Esophagus muscularis mucosa (tissue), 4 donors: ENCODE data around the gene NUP107. TPM values are rescaled to one million over a fixed set of nuclear protein-coding genes. Genes with fewer than 3 reads are reported as not detected.

Source experiments
- DNase-seq: peaks from one replicate; pipeline ENCODE4 v3.0.0-alpha.2; 2017; ENCODE audit errors: extremely low spot score
- H3K27ac ChIP-seq, 4 donors: fragments of 200-600 bp; sonication (generic); replicated peaks in 1 of 4; 1 replicate in 3 of 4; 2 replicates in 1 of 4; pipeline ENCODE4 v1.5.1; 2016 to 2019; ENCODE audit warnings: mild to moderate bottlenecking in 1 of 4
- H3K27me3 ChIP-seq, 4 donors: fragments of 200-600 bp; sonication (generic); one replicate each; pipeline versions ENCODE4 v1.5.1 to v1.6.0; 2016 to 2019
- H3K36me3 ChIP-seq, 4 donors: fragments of 200-600 bp; sonication (generic); one replicate each; pipeline ENCODE4 v1.5.1; 2016 to 2019
- H3K4me1 ChIP-seq, 4 donors: fragments of 200-600 bp; sonication (generic); one replicate each; pipeline ENCODE4 v1.5.1; 2016 to 2019
- H3K4me3 ChIP-seq, 4 donors: fragments of 200-600 bp; sonication (generic); 1 replicate in 2 of 4; 2 replicates in 2 of 4; pipeline ENCODE4 v1.5.1; 2016 to 2019; ENCODE audit warnings: mild to moderate bottlenecking in 4 of 4, moderate library complexity in 1 of 4
- H3K9me3 ChIP-seq, 4 donors: fragments of 200-600 bp; sonication (generic); 1 replicate in 3 of 4; 2 replicates in 1 of 4; pipeline ENCODE4 v1.5.1; 2016 to 2019
- EP300 ChIP-seq: sonication (generic); formaldehyde crosslinking; IDR thresholded peaks from one replicate; pipeline ENCODE4 v1.6.1; 2017; ENCODE audit warnings: antibody characterized with exemption
- POLR2A ChIP-seq: fragments of 450-650 bp; IDR thresholded peaks from one replicate; pipeline ENCODE4 v1.6.1; 2017; ENCODE audit warnings: antibody characterized with exemption, moderate library complexity, mild to moderate bottlenecking, low read depth
- POLR2AphosphoS5 ChIP-seq, 2 donors: sonication (generic); formaldehyde crosslinking; IDR thresholded peaks; one replicate each; pipeline ENCODE4 v1.6.1; 2017; ENCODE audit warnings: antibody characterized with exemption in 2 of 2
- WGBS: methylation state at CpG from one replicate; pipeline ENCODE4 v1.1.5; 2018; 5-methylcytosine and 5-hydroxymethylcytosine counted together
- intact Hi-C: fragments of 100-400 bp; cut with DNase I; formaldehyde crosslinking; loops from one replicate; pipeline ENCODE4 v1.15.1; 2023
- total RNA-seq, 4 donors: library from RNA; depleted of rRNA; stranded (reverse); fragments of >200 nt; gene quantifications; one replicate each; pipeline versions ENCODE4 v1.1.0 to v1.2.1, GENCODE V29; 2016
- TF ChIP-seq, protein P1 (sequence below), 3 experiments: fragments of 200-600 bp in 2 of 3; fragments of 450-650 bp in 1 of 3; sonication (generic) in 2 of 3; IDR thresholded peaks; one replicate each; pipeline ENCODE4 v1.5.1; 2017 to 2019; ENCODE audit warnings: antibody characterized with exemption in 3 of 3, mild to moderate bottlenecking in 2 of 3, moderate library complexity in 1 of 3

NUP107 gene
- total RNA-seq, 4 donors from 2014 or later: 21.6 to 26.1 (median 24.6) TPM

DNA sequence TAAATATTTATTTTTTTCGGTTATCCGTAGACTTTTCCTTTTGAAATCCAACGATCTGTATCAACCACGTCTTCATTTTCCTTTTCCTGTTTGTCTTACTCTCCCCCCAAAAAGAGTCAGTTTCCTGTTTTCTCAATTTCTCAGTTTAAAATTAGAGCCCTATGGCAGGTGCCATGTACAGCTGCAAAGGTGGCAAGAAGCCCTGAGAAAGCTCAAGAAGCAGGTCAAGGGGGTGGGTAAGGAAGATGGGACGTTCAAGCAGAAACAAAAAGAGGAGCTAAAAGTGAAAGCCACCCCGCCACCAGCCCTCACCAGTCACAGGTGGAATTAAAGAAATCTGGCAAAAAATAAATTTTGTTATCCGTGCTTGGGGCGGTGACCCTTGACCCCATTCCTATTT, 85.9 kb downstream of the NUP107 start:
- 72% methylated on average over 8 of the region's 8 CpGs for WGBS
- no peak for DNase-seq
- Histone ChIP-seq H3K4me3 (no peak overlapping the region), H3K27ac (no peak overlapping the region), H3K4me1 (no peaks in the 10 kb centered on the region), H3K36me3 (peaks cover 0 to under 1% (median 0%) of the 10 kb centered on the region in 4 donors), H3K9me3 (no peaks in the 10 kb centered on the region), H3K27me3 (no peaks in the 10 kb centered on the region)
- TF ChIP-seq, protein P1, sequence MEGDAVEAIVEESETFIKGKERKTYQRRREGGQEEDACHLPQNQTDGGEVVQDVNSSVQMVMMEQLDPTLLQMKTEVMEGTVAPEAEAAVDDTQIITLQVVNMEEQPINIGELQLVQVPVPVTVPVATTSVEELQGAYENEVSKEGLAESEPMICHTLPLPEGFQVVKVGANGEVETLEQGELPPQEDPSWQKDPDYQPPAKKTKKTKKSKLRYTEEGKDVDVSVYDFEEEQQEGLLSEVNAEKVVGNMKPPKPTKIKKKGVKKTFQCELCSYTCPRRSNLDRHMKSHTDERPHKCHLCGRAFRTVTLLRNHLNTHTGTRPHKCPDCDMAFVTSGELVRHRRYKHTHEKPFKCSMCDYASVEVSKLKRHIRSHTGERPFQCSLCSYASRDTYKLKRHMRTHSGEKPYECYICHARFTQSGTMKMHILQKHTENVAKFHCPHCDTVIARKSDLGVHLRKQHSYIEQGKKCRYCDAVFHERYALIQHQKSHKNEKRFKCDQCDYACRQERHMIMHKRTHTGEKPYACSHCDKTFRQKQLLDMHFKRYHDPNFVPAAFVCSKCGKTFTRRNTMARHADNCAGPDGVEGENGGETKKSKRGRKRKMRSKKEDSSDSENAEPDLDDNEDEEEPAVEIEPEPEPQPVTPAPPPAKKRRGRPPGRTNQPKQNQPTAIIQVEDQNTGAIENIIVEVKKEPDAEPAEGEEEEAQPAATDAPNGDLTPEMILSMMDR (IDR thresholded peaks at IDR 0.05): no peak
- TF ChIP-seq POLR2AphosphoS5 (IDR thresholded peaks at IDR 0.05) (no peak), EP300 (no peak), POLR2A (no peak)
- intact Hi-C loops: no loop called here

DNA sequence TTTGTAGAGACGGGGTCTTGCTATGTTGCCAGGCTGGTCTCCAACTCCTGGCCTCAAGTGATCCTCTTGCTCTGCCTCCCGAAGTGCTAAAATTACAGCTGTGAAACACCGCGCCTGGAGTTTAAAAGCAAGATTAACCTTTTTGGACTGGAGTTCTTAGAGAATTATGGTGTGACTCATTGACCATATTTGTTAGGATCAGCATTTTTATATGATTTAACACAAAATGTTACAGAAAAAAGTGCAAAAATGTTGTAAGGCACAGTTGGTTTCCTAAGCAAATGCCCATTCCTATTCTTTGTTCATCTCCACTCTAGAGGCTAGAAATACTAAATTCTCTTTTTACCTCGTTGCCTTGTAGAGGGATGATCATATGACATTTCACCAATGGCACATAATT, 86.8 kb downstream of the NUP107 start:
- no peak for DNase-seq
- Histone ChIP-seq H3K36me3 (no peaks in the 10 kb centered on the region), H3K9me3 (no peaks in the 10 kb centered on the region), H3K27ac (no peak overlapping the region), H3K4me1 (no peaks in the 10 kb centered on the region), H3K27me3 (no peaks in the 10 kb centered on the region), H3K4me3 (no peak overlapping the region)
- TF ChIP-seq POLR2AphosphoS5 (IDR thresholded peaks at IDR 0.05) (no peak), EP300 (no peak), POLR2A (no peak)
- TF ChIP-seq, protein P1 (IDR thresholded peaks at IDR 0.05): no peak
- intact Hi-C loops: no loop called here
- WGBS: 89% methylated on average over 5 of the region's 5 CpGs

DNA sequence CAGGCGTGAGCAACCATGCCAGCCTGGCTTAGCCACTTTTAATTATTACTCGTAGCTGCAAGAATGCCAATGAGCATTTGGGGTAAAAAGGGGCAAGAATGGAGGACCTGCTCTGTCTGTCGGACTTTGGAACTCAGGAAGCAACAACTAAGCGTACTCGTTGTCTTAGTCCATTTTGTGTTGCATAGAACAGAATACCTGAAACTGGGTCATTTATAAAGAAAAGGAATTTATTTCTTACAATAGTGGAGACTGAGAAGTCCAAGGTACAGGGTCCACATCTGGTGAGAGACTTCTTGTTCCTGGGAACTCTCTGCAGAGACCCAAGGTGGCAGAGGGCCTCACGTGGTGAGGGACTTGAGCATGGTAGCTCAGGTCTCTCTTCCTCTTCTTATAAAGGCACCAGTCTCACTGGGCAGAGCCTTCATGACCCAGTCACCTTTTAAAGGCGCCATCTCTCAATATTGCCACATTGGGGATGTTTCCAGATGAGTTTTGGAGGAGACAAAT, 88.4 kb downstream of the NUP107 start:
- 98% methylated on average over 7 of the region's 7 CpGs for WGBS
- no peak for TF ChIP-seq POLR2AphosphoS5 (IDR thresholded peaks at IDR 0.05)
- TF ChIP-seq, protein P1 (IDR thresholded peaks at IDR 0.05): no peak
- no peak for TF ChIP-seq EP300
- TF ChIP-seq POLR2A: no peak
- Histone ChIP-seq H3K36me3 (no peaks in the 10 kb centered on the region), H3K9me3 (no peaks in the 10 kb centered on the region), H3K4me3 (no peak overlapping the region), H3K27ac (no peak overlapping the region), H3K4me1 (no peaks in the 10 kb centered on the region), H3K27me3 (no peaks in the 10 kb centered on the region)
- no peak for DNase-seq
- intact Hi-C loops: no loop called here

DNA sequence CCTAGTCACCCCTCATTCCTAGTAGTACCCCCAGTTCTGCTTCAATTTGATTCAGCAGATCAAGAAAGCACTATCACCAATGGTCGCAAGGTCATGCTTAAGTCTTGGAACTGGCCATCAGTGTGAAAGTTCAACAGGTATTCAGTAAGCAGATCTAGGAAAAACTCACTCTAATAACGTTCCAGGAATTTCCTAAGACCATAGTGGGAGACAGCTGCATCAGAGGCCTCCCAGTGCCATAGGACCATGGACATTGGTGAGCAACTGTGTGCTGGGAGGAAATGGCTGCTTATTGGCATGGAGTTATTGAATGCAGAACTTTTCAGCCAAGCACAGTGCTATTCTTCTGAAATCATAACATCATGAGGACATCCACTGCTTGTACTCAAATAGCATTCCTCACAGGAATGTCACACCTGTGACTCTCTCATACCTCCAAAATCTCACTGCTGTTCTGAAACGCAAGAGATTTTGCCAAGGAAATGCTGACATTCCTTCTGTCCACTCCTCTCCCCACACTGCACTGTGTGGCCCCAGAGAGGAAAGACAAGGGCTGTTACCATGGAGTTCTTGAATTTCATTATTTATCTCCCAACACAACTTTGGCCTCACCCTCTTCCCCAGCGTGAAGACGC, 90.3 kb downstream of the NUP107 start:
- no peaks in the 10 kb centered on the region for H3K4me1 ChIP-seq
- no peak for DNase-seq
- H3K27ac ChIP-seq: no peak overlapping the region
- H3K4me3 ChIP-seq: no peak overlapping the region
- H3K27me3 ChIP-seq: no peaks in the 10 kb centered on the region
- TF ChIP-seq POLR2AphosphoS5 (IDR thresholded peaks at IDR 0.05) (no peak), EP300 (no peak), POLR2A (no peak)
- TF ChIP-seq, protein P1 (IDR thresholded peaks at IDR 0.05): no peak
- no peaks in the 10 kb centered on the region for H3K9me3 ChIP-seq
- WGBS: 69% methylated on average over 5 of the region's 5 CpGs
- intact Hi-C loops: no loop called here
- no peaks in the 10 kb centered on the region for H3K36me3 ChIP-seq

DNA sequence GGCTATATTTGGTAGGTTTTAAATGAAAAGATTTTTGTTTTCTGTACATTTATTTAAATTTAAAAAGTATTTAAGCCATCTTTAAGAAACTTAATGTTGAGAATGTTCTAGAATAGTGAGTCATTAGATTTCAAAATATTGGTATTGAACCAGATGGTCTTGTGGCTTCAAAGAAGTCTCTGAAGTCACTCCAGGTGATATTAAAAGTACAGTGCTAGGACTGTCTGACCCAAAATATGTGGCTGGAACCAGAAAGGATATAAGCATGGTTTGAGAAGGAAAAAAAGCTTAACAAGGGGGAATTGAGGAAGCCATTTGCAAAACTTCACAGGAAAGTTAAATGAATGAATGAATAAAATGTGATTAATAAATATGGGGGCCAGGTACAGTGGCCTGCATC, 92.5 kb downstream of the NUP107 start:
- no peak for TF ChIP-seq EP300
- TF ChIP-seq, protein P1 (IDR thresholded peaks at IDR 0.05): no peak
- no peak for TF ChIP-seq POLR2AphosphoS5 (IDR thresholded peaks at IDR 0.05)
- TF ChIP-seq POLR2A: no peak
- H3K4me3 ChIP-seq: no peak overlapping the region

More for the DNA sequence above, 92.5 kb downstream of the NUP107 start:
- Histone ChIP-seq H3K27me3 (no peaks in the 10 kb centered on the region), H3K36me3 (no peaks in the 10 kb centered on the region), H3K27ac (no peak overlapping the region), H3K9me3 (no peaks in the 10 kb centered on the region), H3K4me1 (no peaks in the 10 kb centered on the region)
- no peak for DNase-seq
- intact Hi-C loops: no loop called here
